GM19468 (cell line): ENCODE data around the gene IL1RAPL2.
"Not testable (repeated sequence)": the region's sequence is repeated elsewhere in the genome, so short reads cannot be mapped to it uniquely, and the experiment has no call there.

Source experiments
- ATAC-seq: cut with Tn5 transposase; IDR thresholded peaks from one replicate; pipeline ENCODE4 v1.9.1; 2021; ENCODE audit warnings: mild to moderate bottlenecking, moderate library complexity, moderate number of reproducible peaks; ENCODE audit not compliant: unreplicated experiment; ENCODE audit errors: extremely low read depth

IL1RAPL2 gene

DNA sequence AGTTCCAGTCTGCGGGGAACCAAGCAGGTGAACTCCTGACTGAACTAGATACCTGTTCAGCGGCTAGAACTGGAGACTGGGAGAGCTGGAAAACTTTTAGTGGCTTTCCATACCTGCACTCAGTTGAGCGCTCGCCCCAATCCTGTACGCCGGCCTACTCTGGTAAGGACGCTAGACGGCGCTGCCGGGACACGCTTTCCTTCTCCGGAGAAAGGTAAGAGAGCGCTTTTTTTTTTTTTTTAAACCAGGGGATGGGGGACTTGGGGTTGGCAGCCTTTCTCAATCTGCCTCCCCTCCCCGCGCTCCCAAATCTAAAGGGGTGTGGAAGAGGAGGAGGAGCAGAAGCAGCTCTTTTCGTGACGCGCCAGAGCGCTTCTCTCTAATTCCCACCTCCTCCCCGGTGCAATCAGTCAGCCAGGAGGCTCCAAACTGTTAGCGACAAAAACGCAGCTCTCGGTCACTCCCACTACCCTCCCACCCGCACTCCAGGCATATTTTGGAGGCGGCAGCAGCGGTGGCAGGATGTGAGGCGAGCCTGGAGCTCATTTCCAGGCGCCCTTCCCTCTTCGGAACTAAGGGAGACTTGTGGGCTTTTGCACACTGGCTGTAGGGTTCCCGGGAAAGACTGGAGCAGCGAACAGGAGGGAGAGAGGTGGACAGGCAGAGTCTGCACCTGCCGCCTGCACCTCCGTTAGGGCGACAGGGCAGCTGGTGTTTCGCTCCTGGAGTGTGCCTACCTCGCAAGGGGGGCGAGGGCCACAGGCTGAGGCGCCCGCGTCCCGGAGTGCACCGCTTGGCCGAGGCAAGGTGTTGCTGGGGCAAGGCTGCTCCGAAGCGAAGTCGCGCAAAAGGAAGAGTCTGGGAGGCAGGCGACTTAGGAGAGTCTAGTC lies at the start of gene IL1RAPL2:
IL1RAPL2 (plus strand) TSS at position 409 of the 890 bp plus-strand sequence.
- no peak for ATAC-seq

DNA sequence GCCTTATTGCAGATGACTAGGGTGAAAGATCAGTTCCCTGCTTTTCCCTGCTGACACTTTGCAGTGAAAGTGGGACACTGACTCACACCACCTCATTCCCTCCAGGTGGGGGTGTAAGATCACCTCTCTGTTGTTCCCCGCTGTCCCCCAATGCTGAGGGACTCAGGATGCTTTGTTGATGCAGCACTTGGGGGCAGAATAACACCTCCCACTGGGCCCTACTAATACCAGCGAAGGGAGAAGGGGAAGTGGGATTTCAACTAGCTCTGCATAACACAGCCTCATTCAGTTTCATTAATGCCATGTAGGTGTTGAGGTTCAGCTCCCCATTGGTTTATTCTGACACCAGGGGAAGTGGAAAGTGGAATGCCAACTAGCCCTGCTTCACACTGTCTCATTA lies 43.6 kb upstream of the IL1RAPL2 start:
- no peak for ATAC-seq

- ATAC-seq = no peak
Observed at GRCh38 chrX:104523858-104524257, 42.1 kb upstream of the IL1RAPL2 start.

- ATAC-seq = no peak
Observed at GRCh38 chrX:104539081-104539480, 26.9 kb upstream of the IL1RAPL2 start.

DNA sequence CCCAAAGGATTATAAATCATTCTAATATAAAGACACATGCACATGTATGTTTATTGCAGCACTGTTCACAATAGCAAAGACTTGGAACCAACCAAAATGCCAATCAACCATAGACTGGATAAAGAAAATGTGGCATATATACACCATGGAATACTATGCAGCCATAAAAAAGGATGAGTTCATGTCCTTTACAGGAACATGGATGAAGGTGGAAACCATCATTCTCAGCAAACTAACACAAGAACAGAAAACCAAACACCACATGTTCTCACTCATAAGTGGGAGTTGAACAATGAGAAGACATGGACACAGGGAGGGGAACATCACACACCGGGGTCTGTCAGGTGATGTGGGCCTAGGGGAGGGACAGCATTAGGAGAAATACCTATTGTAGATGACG lies 23.6 kb upstream of the IL1RAPL2 start:
- not testable (repeated sequence) for ATAC-seq

DNA sequence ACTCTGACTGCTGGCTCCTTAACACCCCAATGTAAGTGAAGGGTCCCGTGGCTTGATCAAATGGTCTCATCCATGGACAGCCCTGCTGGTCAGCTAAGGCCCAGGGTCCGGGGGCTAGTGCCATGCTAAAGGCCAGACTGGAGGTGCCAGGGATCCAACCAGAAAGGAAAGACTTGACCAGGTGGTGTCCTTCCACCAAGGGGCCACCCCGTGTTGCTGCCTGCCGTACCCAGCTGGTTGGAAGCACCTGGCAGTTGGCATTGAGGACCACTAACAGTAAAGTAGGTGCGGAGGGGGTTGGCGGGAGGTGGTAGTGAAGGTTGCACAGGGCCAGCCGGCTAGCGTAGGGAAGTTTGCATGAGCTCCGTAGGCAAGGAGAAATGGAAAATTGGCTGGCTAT lies 1.7 kb upstream of the IL1RAPL2 start:
- no peak for ATAC-seq

DNA sequence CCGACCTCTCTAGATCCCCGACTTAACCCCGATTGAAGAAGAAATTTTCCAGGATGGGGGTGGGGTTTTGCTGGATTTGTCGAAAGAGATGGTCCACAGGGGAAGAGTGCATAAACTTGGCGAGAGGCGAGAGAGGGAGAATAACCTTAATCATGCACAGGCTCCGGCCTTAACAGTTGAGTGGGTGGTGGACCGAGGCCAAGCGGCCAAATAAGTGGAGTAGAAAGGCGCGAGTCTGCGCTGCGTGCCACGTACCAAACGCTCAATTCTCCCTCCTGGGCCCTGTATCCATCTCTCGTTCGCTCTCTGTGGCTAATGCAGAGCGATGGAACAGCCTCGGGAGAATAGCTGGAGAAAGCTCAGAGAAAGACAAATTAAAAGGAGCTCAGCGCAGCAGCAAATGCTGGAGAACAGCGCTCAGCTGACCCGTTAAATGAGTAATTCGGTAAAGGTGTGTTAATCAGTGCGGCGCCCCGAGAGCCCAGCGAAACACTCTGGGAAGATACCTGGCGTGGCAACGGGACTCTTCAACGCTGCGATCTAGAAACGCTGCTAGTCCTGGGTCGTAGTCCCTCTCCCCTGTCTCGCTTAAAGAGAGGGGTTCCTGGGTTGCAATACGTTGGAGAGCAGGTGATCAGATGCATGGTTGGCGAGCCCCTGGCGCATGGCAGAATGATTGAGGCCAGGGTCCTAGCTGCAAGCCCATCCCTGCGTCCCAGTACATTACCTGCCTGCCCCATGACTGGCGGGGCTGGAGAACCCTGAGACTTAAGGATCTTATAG lies 887 bp upstream of the IL1RAPL2 start:
- no peak for ATAC-seq

GRCh38 chrX:104566681-104567501 lies 892 bp downstream of the IL1RAPL2 start:
- ATAC-seq = no peak

GRCh38 chrX:104567506-104567905 lies 1.5 kb downstream of the IL1RAPL2 start:
- ATAC-seq = no peak

GRCh38 chrX:104568304-104568915 lies 2.4 kb downstream of the IL1RAPL2 start:
- no peak for ATAC-seq

GRCh38 chrX:104618106-104618895 lies 52.3 kb downstream of the IL1RAPL2 start:
- ATAC-seq = no peak

DNA sequence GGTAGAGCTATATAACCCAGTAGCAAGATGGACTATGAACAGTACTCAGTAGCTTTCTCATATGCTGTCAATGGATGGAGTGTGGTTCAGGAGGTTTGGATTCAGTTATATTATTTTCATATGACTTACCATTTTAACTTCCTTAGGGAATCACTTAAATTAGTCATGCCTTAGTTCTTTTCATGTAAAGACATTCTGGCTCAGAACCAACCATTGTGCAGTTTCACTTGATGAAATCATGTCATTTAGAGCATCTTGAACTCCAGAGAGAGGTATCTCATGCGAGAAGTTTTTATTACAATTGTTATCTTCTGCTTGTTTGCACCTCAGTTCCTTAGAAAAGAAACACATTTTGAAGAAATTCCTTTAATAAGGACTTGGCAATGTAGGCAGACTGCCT lies 55.8 kb downstream of the IL1RAPL2 start:
- ATAC-seq = no peak

GRCh38 chrX:104641176-104641575 lies 75.2 kb downstream of the IL1RAPL2 start:
- ATAC-seq = no peak

- ATAC-seq = no peak
Observed at GRCh38 chrX:104647084-104647483, 81.1 kb downstream of the IL1RAPL2 start.

- no peak for ATAC-seq
Observed at GRCh38 chrX:104659005-104659744, 93.2 kb downstream of the IL1RAPL2 start.

DNA sequence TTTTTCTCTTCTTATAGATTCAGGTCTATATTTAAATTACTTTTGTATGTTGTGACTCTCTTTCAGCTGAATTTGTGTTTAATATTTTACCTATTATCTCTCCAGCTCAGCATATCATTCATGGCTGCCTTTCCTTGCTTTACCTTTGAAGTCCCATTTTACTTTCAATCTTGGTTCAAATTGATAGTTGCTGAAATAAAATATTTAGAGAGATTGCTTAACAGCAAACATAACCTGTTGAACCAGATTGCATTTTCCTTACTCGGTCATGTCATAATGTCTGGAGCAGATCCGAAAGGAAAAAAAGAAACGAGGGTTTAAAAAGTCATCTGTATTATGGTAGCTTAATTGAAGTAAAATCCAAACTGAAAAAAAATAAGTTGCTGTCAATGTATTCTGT lies 94.1 kb downstream of the IL1RAPL2 start:
- no peak for ATAC-seq

GRCh38 chrX:104662694-104663093 lies 96.7 kb downstream of the IL1RAPL2 start:
- no peak for ATAC-seq

- ATAC-seq = no peak
Observed at GRCh38 chrX:104665691-104666090, 99.7 kb downstream of the IL1RAPL2 start.

DNA sequence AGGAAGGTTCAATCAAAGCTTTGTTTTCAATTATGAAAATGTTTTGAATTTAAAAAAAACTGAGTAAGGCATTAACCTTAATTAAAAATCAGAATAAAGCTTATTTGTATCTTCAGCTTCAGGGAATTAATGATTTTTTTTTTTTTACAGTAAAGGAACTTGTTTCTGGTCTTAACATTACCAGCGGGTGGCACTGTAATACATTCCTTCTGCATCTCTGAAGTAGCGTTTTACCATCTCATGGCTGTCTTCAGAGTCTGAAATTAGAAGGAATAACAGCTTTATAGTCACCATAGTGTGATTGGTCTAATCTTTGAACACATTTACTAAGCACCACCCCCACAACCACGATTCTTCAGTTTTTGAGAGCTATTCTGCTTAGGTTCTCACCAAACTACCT lies 102.6 kb downstream of the IL1RAPL2 start:
- ATAC-seq = no peak
